CD4-positive, alpha-beta T cell treated with Interleukin-6 at 100 ng/mL for 8 hours (primary cell): ENCODE measurements around the gene LRRC15.

ENCODE experiments used
- DNase-seq: peaks from one replicate; pipeline ENCODE4 v3.0.0-alpha.2; 2020; ENCODE audit warnings: mixed read lengths, low spot score

The LRRC15 gene

GRCh38 chr3:194332858-194333211, 36.7 kb downstream of the LRRC15 start:
- DNase-seq = no peak

GRCh38 chr3:194330579-194330978, 39.0 kb downstream of the LRRC15 start:
- no peak for DNase-seq

- no peak for DNase-seq
These were observed 39.4 kb downstream of the LRRC15 start for GRCh38 chr3:194330160-194330559.

- no peak for DNase-seq
These were observed 40.0 kb downstream of the LRRC15 start for GRCh38 chr3:194329583-194329965.

GRCh38 chr3:194328942-194329582, 40.5 kb downstream of the LRRC15 start:
- DNase-seq = no peak

GRCh38 chr3:194328053-194328657, 41.4 kb downstream of the LRRC15 start:
- no peak for DNase-seq

GRCh38 chr3:194327218-194328052, 42.1 kb downstream of the LRRC15 start:
- no peak for DNase-seq

GRCh38 chr3:194326968-194327217, 42.6 kb downstream of the LRRC15 start:
- no peak for DNase-seq

GRCh38 chr3:194326192-194326967, 43.2 kb downstream of the LRRC15 start:
- DNase-seq = no peak

- no peak for DNase-seq
These were observed 44.0 kb downstream of the LRRC15 start for GRCh38 chr3:194325424-194326153.

GRCh38 chr3:194324823-194325327, 44.7 kb downstream of the LRRC15 start:
- DNase-seq = no peak

GRCh38 chr3:194323785-194324735, 45.5 kb downstream of the LRRC15 start:
- DNase-seq = peak; percentile 24

- DNase-seq = no peak
These were observed 46.8 kb downstream of the LRRC15 start for GRCh38 chr3:194322678-194323211.

GRCh38 chr3:194321693-194322640, 47.6 kb downstream of the LRRC15 start:
- no peak for DNase-seq

- DNase-seq = no peak
These were observed 48.7 kb downstream of the LRRC15 start for GRCh38 chr3:194320744-194321243.

- no peak for DNase-seq
These were observed 49.4 kb downstream of the LRRC15 start for GRCh38 chr3:194320100-194320499.

GRCh38 chr3:194318511-194319161, 50.9 kb downstream of the LRRC15 start:
- DNase-seq = no peak

GRCh38 chr3:194316918-194317317, 52.6 kb downstream of the LRRC15 start:
- no peak for DNase-seq
